HEK293 (cell line): ENCODE measurements around the gene DAND5.

Experiments
- EGR2 ChIP-seq: fragments of 450-650 bp; formaldehyde crosslinking; IDR thresholded peaks from 2 replicates; pipeline ENCODE4 v1.5.1; 2016; ENCODE audit warnings: low read depth, missing biosample characterization, missing genetic modification characterization
- GFI1B ChIP-seq: fragments of 450-650 bp; formaldehyde crosslinking; IDR thresholded peaks from 2 replicates; pipeline ENCODE4 v1.5.1; 2016; ENCODE audit warnings: missing biosample characterization, missing genetic modification characterization
- KLF10 ChIP-seq: fragments of 450-650 bp; IDR thresholded peaks from 2 replicates; pipeline ENCODE4 v1.5.1; 2018; ENCODE audit warnings: missing biosample characterization, mild to moderate bottlenecking, missing genetic modification characterization
- MEIS1 ChIP-seq: sonication (generic); formaldehyde crosslinking; IDR thresholded peaks from 2 replicates; pipeline ENCODE4 v1.8.1; 2022; ENCODE audit warnings: missing genetic modification reagents, mild to moderate bottlenecking, borderline replicate concordance
- MZF1 ChIP-seq: fragments of 450-650 bp; formaldehyde crosslinking; IDR thresholded peaks from 2 replicates; pipeline ENCODE4 v1.5.1; 2017; ENCODE audit warnings: missing biosample characterization, missing genetic modification characterization, borderline replicate concordance
- SP2 ChIP-seq: fragments of 450-650 bp; formaldehyde crosslinking; IDR thresholded peaks from 2 replicates; pipeline ENCODE4 v1.5.1; 2016; ENCODE audit warnings: missing biosample characterization, missing genetic modification characterization
- YY2 ChIP-seq: fragments of 450-650 bp; formaldehyde crosslinking; IDR thresholded peaks from 2 replicates; pipeline ENCODE4 v1.5.1; 2016; ENCODE audit warnings: missing biosample characterization, missing genetic modification characterization
- ZBTB17 ChIP-seq: fragments of 450-650 bp; formaldehyde crosslinking; IDR thresholded peaks from 2 replicates; pipeline ENCODE4 v1.5.1; 2016; ENCODE audit warnings: missing biosample characterization, missing genetic modification characterization
- ZBTB21 ChIP-seq: fragments of 450-650 bp; formaldehyde crosslinking; IDR thresholded peaks from 2 replicates; pipeline ENCODE4 v1.5.1; 2017; ENCODE audit warnings: missing biosample characterization, missing genetic modification characterization
- ZFP69B ChIP-seq: fragments of 450-650 bp; formaldehyde crosslinking; IDR thresholded peaks from 2 replicates; pipeline ENCODE4 v1.5.1; 2016; ENCODE audit warnings: missing biosample characterization, missing genetic modification characterization
- ZNF132 ChIP-seq: fragments of 450-650 bp; formaldehyde crosslinking; IDR thresholded peaks from 2 replicates; pipeline ENCODE4 v1.5.1; 2017; ENCODE audit warnings: missing biosample characterization, missing genetic modification characterization, borderline replicate concordance
- ZNF140 ChIP-seq: fragments of 450-650 bp; formaldehyde crosslinking; IDR thresholded peaks from 2 replicates; pipeline ENCODE4 v1.5.1; 2016; ENCODE audit warnings: missing biosample characterization, missing genetic modification characterization
- ZNF16 ChIP-seq: fragments of 450-650 bp; formaldehyde crosslinking; IDR thresholded peaks from 2 replicates; pipeline ENCODE4 v1.5.1; 2016; ENCODE audit warnings: low read depth, missing biosample characterization, missing genetic modification characterization
- ZNF184 ChIP-seq: fragments of 450-650 bp; IDR thresholded peaks from 2 replicates; pipeline ENCODE4 v1.5.1; 2018; ENCODE audit warnings: missing biosample characterization, mild to moderate bottlenecking, missing genetic modification characterization
- ZNF211 ChIP-seq: fragments of 450-650 bp; formaldehyde crosslinking; IDR thresholded peaks from 2 replicates; pipeline ENCODE4 v1.5.1; 2016; ENCODE audit warnings: low read depth, missing biosample characterization, missing genetic modification characterization
- ZNF239 ChIP-seq: fragments of 450-650 bp; formaldehyde crosslinking; IDR thresholded peaks from 2 replicates; pipeline ENCODE4 v1.5.1; 2016; ENCODE audit warnings: missing biosample characterization, missing genetic modification characterization
- ZNF292 ChIP-seq: fragments of 450-650 bp; formaldehyde crosslinking; IDR thresholded peaks from 2 replicates; pipeline ENCODE4 v1.5.1; 2016; ENCODE audit warnings: low read depth, missing biosample characterization, missing genetic modification characterization, borderline replicate concordance
- ZNF302 ChIP-seq: fragments of 450-650 bp; formaldehyde crosslinking; IDR thresholded peaks from 2 replicates; pipeline ENCODE4 v1.5.1; 2016; ENCODE audit warnings: missing biosample characterization, missing genetic modification characterization, low read depth
- ZNF354C ChIP-seq: fragments of 450-650 bp; formaldehyde crosslinking; IDR thresholded peaks from 2 replicates; pipeline ENCODE4 v1.5.1; 2016; ENCODE audit warnings: missing biosample characterization, missing genetic modification characterization, low read depth, borderline replicate concordance
- ZNF391 ChIP-seq: fragments of 450-650 bp; formaldehyde crosslinking; IDR thresholded peaks from 2 replicates; pipeline ENCODE4 v1.5.1; 2016; ENCODE audit warnings: low read depth, missing biosample characterization, missing genetic modification characterization, borderline replicate concordance
- ZNF416 ChIP-seq: fragments of 450-650 bp; formaldehyde crosslinking; IDR thresholded peaks from 2 replicates; pipeline ENCODE4 v1.5.1; 2016; ENCODE audit warnings: missing biosample characterization, missing genetic modification characterization
- ZNF423 ChIP-seq: fragments of 450-650 bp; formaldehyde crosslinking; IDR thresholded peaks from 2 replicates; pipeline ENCODE4 v1.5.1; 2016; ENCODE audit warnings: missing biosample characterization, missing genetic modification characterization
- ZNF433 ChIP-seq: fragments of 450-650 bp; formaldehyde crosslinking; IDR thresholded peaks from 2 replicates; pipeline ENCODE4 v1.5.1; 2016; ENCODE audit warnings: missing biosample characterization, missing genetic modification characterization, low read depth
- ZNF514 ChIP-seq: fragments of 450-650 bp; formaldehyde crosslinking; IDR thresholded peaks from 2 replicates; pipeline ENCODE4 v1.5.1; 2016; ENCODE audit warnings: missing biosample characterization, missing genetic modification characterization
- ZNF530 ChIP-seq: fragments of 450-650 bp; formaldehyde crosslinking; IDR thresholded peaks from 2 replicates; pipeline ENCODE4 v1.5.1; 2016; ENCODE audit warnings: low read depth, missing biosample characterization, missing genetic modification characterization
- ZNF560 ChIP-seq: fragments of 450-650 bp; formaldehyde crosslinking; IDR thresholded peaks from 2 replicates; pipeline ENCODE4 v1.5.1; 2017; ENCODE audit warnings: missing biosample characterization, missing genetic modification characterization, borderline replicate concordance
- ZNF660 ChIP-seq: fragments of 450-650 bp; IDR thresholded peaks from 2 replicates; pipeline ENCODE4 v1.5.1; 2018; ENCODE audit warnings: missing biosample characterization, mild to moderate bottlenecking, missing genetic modification characterization
- ZNF677 ChIP-seq: fragments of 450-650 bp; IDR thresholded peaks from 2 replicates; pipeline ENCODE4 v1.5.0; 2018; ENCODE audit warnings: missing biosample characterization, mild to moderate bottlenecking, missing genetic modification characterization, moderate library complexity
- ZNF837 ChIP-seq: fragments of 450-650 bp; formaldehyde crosslinking; IDR thresholded peaks from 2 replicates; pipeline ENCODE4 v1.5.1; 2016; ENCODE audit warnings: missing biosample characterization, missing genetic modification characterization
- TF ChIP-seq, protein P1 (sequence below): fragments of 450-650 bp; formaldehyde crosslinking; IDR thresholded peaks from 2 replicates; pipeline ENCODE4 v1.5.1; 2016; ENCODE audit warnings: missing biosample characterization, missing genetic modification characterization
- TF ChIP-seq, protein P2 (sequence below): fragments of 450-650 bp; formaldehyde crosslinking; IDR thresholded peaks from 2 replicates; pipeline ENCODE4 v1.5.1; 2016; ENCODE audit warnings: missing biosample characterization, missing genetic modification characterization
- TF ChIP-seq, protein P3 (sequence below): fragments of 450-650 bp; formaldehyde crosslinking; IDR thresholded peaks from 2 replicates; pipeline ENCODE4 v1.5.1; 2016; ENCODE audit warnings: missing biosample characterization, missing genetic modification characterization
- TF ChIP-seq, protein P4 (sequence below): fragments of 450-650 bp; formaldehyde crosslinking; IDR thresholded peaks from 2 replicates; pipeline ENCODE4 v1.5.1; 2016; ENCODE audit warnings: missing biosample characterization, missing genetic modification characterization
- TF ChIP-seq, protein P5 (sequence below): fragments of 450-650 bp; IDR thresholded peaks from 2 replicates; pipeline ENCODE4 v1.5.1; 2018; ENCODE audit warnings: missing biosample characterization, missing genetic modification characterization

The DAND5 gene

DNA sequence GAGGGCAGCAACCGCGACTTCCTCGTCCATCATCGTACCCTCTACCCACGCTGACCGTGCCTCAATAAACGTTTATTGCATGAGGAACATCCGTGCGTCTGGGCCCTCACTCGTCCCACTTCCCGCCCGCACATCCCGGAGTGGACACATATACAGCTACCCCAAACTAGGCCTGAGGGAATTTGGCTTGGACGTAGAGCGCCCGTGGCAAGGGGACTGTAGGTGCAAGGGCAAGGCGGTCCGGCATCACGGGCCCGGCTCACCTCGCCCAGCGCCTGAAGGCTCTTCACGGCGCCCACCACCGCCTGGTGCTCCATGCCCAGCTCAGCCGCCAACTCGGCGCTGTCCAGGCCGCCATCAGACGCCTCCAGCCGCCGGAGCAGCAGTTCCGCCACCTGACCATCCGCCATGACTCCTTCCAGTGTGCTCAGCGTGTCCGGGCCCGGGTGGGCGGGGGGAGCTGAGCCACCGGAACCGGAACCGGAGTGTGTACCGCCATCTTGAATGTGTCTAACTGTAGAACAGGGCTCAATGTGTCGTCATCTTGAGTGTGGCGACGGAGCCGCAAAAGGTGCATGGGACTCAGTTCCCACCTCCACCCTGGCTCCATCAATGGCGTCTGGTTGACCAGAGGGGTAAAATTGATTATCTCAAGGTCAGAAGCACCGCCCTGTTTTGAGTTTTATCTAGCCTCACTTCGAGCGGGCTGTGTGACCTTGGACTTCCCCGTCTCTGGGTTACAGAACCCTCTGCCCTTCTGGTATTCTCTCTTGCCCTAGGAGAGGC lies 35.9 kb upstream of the DAND5 start, which contains the start of gene FARSA (continued):
- no peak for TF ChIP-seq ZNF184 (tag by site-specific recombination)
- TF ChIP-seq ZNF292 (tag by site-specific recombination), result no peak
- TF ChIP-seq ZFP69B, result no peak
- no peak for TF ChIP-seq ZNF433
- no peak for TF ChIP-seq ZNF132 (tag by site-specific recombination)
- no peak for TF ChIP-seq ZNF514 (tag by site-specific recombination)
- TF ChIP-seq ZNF211 (tag by site-specific recombination), result no peak
- TF ChIP-seq ZNF416 (tag by site-specific recombination), result no peak
- TF ChIP-seq ZNF16 (tag by site-specific recombination), result no peak
- TF ChIP-seq ZBTB17, result peak; percentile 66; the same call in 1 of the 2 replicates
- no peak for TF ChIP-seq KLF10
- TF ChIP-seq ZNF239 (tag by site-specific recombination), result 0 out of 2 replicates have a peak, but pooled peaks have one; percentile 21
- TF ChIP-seq ZBTB21 (tag by site-specific recombination), result no peak; the same call in 1 of the 2 replicates
- TF ChIP-seq, protein P1, sequence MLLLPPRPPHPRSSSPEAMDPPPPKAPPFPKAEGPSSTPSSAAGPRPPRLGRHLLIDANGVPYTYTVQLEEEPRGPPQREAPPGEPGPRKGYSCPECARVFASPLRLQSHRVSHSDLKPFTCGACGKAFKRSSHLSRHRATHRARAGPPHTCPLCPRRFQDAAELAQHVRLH (tag by site-specific recombination), result no peak
- TF ChIP-seq, protein P2, sequence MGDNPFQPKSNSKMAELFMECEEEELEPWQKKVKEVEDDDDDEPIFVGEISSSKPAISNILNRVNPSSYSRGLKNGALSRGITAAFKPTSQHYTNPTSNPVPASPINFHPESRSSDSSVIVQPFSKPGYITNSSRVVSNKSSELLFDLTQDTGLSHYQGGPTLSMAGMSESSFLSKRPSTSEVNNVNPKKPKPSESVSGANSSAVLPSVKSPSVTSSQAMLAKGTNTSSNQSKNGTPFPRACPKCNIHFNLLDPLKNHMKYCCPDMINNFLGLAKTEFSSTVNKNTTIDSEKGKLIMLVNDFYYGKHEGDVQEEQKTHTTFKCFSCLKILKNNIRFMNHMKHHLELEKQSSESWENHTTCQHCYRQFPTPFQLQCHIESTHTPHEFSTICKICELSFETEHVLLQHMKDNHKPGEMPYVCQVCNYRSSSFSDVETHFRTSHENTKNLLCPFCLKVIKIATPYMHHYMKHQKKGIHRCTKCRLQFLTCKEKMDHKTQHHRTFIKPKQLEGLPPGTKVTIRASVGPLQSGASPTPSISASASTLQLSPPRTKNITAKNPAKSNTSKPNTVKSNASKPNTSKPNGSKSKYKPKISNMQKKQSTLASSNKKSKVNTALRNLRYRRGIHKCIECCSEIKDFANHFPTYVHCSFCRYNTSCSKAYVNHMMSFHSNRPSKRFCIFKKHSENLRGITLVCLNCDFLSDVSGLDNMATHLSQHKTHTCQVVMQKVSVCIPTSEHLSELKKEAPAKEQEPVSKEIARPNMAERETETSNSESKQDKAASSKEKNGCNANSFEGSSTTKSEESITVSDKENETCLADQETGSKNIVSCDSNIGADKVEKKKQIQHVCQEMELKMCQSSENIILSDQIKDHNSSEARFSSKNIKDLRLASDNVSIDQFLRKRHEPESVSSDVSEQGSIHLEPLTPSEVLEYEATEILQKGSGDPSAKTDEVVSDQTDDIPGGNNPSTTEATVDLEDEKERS (tag by site-specific recombination), result no peak
- peak; percentile 79 for TF ChIP-seq SP2 (tag by site-specific recombination)
- TF ChIP-seq GFI1B, result no peak
- no peak for TF ChIP-seq MZF1
- TF ChIP-seq ZNF560 (tag by site-specific recombination), result no peak
- TF ChIP-seq, protein P3, sequence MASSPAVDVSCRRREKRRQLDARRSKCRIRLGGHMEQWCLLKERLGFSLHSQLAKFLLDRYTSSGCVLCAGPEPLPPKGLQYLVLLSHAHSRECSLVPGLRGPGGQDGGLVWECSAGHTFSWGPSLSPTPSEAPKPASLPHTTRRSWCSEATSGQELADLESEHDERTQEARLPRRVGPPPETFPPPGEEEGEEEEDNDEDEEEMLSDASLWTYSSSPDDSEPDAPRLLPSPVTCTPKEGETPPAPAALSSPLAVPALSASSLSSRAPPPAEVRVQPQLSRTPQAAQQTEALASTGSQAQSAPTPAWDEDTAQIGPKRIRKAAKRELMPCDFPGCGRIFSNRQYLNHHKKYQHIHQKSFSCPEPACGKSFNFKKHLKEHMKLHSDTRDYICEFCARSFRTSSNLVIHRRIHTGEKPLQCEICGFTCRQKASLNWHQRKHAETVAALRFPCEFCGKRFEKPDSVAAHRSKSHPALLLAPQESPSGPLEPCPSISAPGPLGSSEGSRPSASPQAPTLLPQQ (tag by site-specific recombination), result peak; percentile 48; the same call in 1 of the 2 replicates
- peak; percentile 99 for TF ChIP-seq YY2 (tag by site-specific recombination)
- TF ChIP-seq ZNF423 (tag by site-specific recombination), result no peak
- no peak for TF ChIP-seq MEIS1 (CRISPR knock-in tag)
- peak; percentile 72; the same call in 1 of the 2 replicates for TF ChIP-seq EGR2 (tag by site-specific recombination)
- TF ChIP-seq ZNF660 (tag by site-specific recombination), result peak; percentile 75; the same call in 1 of the 2 replicates
- no peak for TF ChIP-seq ZNF140 (tag by site-specific recombination)
- no peak for TF ChIP-seq ZNF302 (tag by site-specific recombination)
- TF ChIP-seq ZNF530, result no peak
- TF ChIP-seq ZNF677 (tag by site-specific recombination), result no peak
- no peak for TF ChIP-seq ZNF354C (tag by site-specific recombination)
- TF ChIP-seq, protein P4, sequence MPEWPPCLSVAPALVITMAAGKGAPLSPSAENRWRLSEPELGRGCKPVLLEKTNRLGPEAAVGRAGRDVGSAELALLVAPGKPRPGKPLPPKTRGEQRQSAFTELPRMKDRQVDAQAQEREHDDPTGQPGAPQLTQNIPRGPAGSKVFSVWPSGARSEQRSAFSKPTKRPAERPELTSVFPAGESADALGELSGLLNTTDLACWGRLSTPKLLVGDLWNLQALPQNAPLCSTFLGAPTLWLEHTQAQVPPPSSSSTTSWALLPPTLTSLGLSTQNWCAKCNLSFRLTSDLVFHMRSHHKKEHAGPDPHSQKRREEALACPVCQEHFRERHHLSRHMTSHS, result no peak
- TF ChIP-seq ZNF391 (tag by site-specific recombination), result no peak; the same call in 1 of the 2 replicates
- no peak for TF ChIP-seq ZNF837 (tag by site-specific recombination)
- TF ChIP-seq, protein P5, sequence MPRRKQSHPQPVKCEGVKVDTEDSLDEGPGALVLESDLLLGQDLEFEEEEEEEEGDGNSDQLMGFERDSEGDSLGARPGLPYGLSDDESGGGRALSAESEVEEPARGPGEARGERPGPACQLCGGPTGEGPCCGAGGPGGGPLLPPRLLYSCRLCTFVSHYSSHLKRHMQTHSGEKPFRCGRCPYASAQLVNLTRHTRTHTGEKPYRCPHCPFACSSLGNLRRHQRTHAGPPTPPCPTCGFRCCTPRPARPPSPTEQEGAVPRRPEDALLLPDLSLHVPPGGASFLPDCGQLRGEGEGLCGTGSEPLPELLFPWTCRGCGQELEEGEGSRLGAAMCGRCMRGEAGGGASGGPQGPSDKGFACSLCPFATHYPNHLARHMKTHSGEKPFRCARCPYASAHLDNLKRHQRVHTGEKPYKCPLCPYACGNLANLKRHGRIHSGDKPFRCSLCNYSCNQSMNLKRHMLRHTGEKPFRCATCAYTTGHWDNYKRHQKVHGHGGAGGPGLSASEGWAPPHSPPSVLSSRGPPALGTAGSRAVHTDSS (tag by site-specific recombination), result 0 out of 2 replicates have a peak, but pooled peaks have one; percentile 15
